Measurements from ENCODE around the gene SLAMF6.
A peak's percentile ranks its signal among the peaks of the same experiment; 100 is the strongest.
"Not testable (repeated sequence)": the region's sequence is repeated elsewhere in the genome, so short reads cannot be mapped to it uniquely, and the experiment has no call there.

SLAMF6 gene

DNA sequence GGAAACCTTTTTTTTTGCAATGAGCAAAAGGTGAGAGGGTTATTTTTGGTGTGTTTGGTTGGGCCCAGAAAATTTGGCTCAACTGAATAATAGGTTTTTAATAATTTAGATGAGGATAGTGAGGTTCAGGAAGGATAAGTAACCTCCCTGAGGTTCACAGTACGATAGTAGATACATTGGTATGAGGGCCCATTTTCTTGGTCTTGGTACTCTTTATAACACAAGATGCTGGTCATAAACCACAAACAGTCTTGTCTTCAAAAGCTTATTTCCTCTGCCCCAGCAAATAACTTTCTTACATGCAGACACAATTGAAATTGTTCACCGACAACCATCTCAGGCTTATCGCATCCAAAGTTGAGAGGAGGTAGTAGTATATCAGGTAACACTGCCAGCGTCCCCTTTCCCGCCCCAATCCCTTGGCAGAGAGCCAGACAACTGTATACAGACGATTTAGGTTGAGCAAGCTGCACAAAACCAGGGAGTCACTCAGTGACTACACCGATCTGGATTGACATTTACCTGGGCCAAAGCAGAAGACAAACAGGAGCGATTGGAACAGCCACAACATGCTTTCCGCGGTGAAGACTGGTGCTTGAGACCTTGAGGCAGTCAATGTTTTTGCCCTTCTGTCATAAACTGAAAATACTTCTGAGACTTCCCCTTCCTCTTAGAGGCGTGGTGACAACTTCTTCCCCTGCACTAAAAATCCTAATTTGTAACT lies at the start of gene SLAMF6:
TSS of gene SLAMF6 (minus strand) at position 634 of the 724 bp plus-strand sequence. CDS start at position 571, 63 bp downstream.
- H3K4me3 ChIP-seq (ENCODE audit: low read length) = peak within 1 kb of the TSS; percentile 91
- no peak for TF ChIP-seq ZNF274 (IDR thresholded peaks at IDR 0.05; ENCODE audit: low read depth, low read length)

DNA sequence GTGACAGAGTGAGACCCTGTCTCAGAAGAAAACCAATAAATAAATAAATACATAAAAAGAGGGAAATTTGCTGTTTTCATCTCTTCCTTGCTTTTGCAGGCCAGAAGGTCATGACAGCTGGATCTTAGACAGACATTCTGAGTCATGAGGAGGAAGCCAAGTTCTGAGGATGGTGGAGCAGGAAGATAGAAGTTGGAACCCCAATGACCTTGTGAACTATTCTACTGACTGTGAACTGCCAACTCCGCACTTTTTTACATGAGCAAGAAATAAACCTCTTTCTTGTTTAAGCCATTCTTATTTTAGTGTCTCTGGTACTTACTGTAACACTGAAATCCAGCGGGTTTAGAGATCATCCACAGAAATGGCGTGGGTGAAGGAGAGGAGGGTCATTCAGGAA lies 47.8 kb upstream of the SLAMF6 start:
- H3K4me3 ChIP-seq (ENCODE audit: low read length) = no peak overlapping the region
- TF ChIP-seq ZNF274 (IDR thresholded peaks at IDR 0.05; ENCODE audit: low read depth, low read length) = no peak

DNA sequence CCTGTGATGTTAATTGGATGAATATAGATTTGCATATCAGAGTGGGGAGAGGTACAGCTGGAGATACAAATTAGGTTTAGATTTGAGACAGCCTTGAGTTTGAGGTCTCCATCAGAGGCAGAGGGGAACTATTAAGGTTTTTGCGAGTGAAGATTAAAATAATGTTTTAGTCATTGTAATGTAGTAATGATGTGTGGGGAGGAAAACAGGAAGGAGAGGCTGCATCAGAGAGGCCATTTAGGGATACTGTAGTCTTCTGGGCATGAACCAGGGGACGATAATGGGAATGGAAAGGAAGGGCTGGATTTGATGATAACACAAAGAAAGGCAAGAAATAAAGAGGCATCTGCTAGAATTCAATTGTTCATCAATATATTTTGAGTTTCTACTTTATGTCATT lies 46.8 kb upstream of the SLAMF6 start:
- no peak for TF ChIP-seq ZNF274 (IDR thresholded peaks at IDR 0.05; ENCODE audit: low read depth, low read length)
- no peak overlapping the region for H3K4me3 ChIP-seq (ENCODE audit: low read length)

DNA sequence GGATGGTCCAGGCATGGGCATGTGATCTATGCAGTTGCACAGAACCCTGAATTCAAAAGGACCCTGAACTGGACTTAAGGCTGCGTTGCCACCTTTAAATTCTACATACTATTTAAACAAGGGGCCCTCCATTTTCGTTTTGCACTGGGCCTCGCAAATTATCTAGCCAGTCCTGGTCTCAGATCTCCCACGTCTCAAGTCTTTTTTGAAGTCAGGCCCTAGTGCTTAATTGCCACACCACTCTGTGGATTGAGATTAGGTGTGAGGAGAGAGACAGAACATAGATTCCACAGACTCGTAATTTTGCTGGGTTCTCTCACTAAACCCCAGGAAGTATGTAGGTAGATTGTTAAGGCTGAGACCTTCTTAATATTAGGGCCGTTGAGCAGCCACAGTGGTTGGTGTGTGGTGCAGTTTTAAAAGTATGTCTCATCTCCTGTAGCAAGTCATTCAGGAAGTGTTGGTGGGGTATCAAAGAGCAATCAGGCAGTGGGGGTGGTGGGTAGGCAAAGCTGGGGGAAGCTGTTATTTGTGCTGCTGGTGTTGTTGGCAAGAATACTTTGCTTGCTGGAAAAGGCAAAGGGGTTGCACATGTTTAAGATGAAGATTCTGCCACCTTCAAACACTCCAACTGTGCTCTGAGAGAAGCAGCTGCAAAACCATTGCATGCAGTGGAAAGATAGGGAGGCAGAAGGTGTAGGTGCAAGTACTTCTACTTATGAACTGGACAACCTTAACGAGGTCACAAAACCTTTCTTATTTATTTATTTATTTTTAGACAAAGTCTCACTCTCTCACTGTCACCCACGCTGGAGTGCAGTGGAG lies 45.0 kb upstream of the SLAMF6 start:
- no peak for TF ChIP-seq ZNF274 (IDR thresholded peaks at IDR 0.05; ENCODE audit: low read depth, low read length)
- H3K4me3 ChIP-seq (ENCODE audit: low read length) = no peak overlapping the region; the same call in 1 of the 2 replicates

DNA sequence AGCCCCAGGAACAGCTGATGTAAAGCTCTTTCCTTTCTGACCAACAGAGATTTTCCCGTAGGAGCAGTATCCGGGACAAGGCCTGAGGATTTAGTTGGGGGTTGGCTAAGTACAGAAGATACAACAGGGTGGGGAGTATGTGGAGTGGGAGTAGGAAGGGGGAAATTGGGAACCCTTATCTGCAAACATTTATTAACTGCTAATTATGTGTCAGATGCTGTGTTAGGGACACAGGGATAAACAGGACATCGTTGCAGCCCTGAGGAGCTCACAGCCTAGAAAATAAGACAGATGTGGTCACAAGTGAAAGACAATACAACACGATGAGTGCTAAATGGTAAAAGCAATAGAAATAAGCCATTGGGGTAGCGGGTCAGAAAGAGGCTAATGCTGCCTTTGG lies 44.3 kb upstream of the SLAMF6 start:
- no peak for TF ChIP-seq ZNF274 (IDR thresholded peaks at IDR 0.05; ENCODE audit: low read depth, low read length)
- no peak overlapping the region for H3K4me3 ChIP-seq (ENCODE audit: low read length)

DNA sequence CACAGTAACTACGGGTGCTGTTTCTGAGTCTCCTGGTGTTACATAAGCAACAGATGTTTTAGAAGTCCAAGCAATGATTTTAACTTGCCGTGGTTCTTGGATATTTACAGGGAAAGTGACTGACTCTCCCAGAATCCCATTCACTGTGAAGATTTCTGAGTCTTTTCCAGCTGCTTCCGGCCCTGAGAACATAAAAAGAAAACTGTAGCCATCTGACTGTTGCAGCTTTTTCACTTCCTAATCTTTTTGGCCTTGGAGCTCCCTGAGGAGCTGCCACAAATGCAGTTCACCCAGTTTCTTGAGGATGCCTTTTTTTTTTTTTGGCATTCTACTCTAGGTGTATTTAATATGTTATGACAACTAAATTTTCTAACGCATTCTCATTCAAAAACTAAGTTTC lies 42.5 kb upstream of the SLAMF6 start:
- no peak overlapping the region for H3K4me3 ChIP-seq (ENCODE audit: low read length)
- TF ChIP-seq ZNF274 (IDR thresholded peaks at IDR 0.05; ENCODE audit: low read depth, low read length) = no peak

DNA sequence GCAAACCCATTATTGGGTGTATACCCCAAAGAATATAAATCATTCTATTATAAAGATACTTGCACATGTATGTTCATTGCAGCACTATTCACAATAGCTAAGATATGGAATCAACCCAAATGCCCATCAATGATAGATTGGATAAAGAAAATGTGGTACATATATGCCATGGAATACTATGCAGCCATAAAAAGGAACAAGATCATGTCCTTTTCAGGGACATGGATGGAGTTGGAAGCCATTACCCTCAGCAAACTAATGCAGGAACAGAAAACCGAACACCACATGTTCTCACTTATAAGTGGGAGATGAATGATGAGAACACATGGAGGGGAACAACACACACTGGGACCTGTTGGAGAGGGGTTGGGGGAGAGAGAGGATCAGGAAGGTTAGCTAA lies 40.2 kb upstream of the SLAMF6 start:
- H3K4me3 ChIP-seq (ENCODE audit: low read length) = not testable (repeated sequence)

DNA sequence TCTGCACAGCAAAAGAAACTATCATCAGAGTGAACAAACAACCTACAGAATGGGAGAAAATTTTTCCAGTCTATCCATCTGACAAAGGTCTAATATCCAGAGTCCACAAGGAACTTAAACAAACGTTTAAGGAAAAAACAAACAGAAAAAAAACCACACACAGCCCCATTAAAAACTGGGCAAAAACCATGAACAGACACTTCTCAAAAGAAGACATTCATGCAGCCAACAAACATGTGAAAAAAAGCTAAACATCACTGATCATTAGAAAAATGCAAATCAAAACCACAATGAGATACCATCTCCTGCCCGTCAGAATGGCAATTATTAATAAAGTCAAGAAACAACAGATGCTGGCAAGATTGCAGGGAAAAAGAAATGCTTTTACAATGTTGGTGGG lies 39.7 kb upstream of the SLAMF6 start:
- H3K4me3 ChIP-seq (ENCODE audit: low read length) = not testable (repeated sequence)

DNA sequence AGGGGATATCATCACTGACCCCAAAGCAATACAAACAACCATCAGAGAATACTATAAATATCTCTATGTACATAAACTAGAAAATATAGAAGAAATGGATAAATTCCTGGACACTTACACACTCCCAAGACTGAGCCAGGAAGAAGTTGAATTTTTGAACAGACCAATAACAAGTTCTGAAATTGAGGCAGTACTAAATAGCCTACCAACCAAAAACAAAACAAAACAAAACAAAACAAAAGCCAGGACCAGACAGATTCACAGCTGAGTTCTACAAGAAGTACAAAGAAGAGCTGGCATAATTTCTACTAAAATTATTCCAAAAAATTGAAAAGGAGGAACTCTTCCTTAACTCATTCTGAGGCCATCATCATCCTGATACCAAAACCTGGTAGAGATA lies 37.8 kb upstream of the SLAMF6 start:
- no peak for TF ChIP-seq ZNF274 (IDR thresholded peaks at IDR 0.05; ENCODE audit: low read depth, low read length)
- no peak overlapping the region for H3K4me3 ChIP-seq (ENCODE audit: low read length)

DNA sequence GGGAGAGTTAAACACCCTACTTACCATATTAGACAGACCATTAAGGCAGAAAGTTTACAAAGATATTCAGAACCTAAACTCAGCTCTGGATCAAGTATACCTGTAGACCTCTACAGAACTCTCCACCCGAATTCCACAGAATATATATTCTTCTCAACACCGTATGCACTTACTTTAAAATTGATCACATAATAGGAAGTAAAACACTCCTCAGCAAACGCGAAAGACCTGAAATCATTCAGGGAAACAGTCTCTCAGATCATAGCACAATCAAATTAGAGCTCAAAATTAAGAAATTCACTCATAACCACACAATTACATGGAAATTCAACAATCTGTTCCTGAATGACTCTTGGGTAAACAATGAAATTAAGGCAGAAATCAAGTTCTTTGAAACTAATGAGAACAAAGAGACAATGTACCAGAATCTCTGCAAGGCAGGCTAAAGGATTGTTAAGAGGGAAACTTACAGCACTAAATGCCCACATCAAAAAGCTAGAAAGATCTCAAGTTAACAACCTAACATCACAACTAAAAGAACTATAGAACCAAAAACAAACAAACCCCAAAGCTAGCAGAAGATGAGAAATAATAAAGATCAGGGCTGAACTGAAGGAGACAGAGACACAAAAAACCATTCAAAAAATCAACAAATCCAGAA lies 37.1 kb upstream of the SLAMF6 start:
- H3K4me3 ChIP-seq (ENCODE audit: low read length) = no peak overlapping the region
- TF ChIP-seq ZNF274 (IDR thresholded peaks at IDR 0.05; ENCODE audit: low read depth, low read length) = no peak

DNA sequence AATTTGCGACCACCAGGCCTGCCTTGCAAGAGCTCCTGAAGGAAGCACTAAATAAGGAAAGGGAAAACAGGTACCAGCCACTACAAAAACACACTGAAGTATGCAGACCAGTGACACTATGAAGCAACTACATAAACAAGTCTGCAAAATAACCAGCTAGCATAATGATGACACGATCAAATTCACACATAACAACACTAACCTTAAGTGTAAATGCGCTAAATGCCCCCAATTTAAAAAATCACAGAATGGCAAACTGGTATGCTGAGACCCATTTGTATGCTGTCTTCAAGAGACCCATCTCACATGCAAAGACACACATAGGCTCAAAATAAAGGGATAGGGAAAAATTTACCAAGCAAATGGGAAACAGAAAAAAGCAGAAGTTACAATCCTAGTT lies 36.4 kb upstream of the SLAMF6 start:
- not testable (repeated sequence) for H3K4me3 ChIP-seq (ENCODE audit: low read length)

DNA sequence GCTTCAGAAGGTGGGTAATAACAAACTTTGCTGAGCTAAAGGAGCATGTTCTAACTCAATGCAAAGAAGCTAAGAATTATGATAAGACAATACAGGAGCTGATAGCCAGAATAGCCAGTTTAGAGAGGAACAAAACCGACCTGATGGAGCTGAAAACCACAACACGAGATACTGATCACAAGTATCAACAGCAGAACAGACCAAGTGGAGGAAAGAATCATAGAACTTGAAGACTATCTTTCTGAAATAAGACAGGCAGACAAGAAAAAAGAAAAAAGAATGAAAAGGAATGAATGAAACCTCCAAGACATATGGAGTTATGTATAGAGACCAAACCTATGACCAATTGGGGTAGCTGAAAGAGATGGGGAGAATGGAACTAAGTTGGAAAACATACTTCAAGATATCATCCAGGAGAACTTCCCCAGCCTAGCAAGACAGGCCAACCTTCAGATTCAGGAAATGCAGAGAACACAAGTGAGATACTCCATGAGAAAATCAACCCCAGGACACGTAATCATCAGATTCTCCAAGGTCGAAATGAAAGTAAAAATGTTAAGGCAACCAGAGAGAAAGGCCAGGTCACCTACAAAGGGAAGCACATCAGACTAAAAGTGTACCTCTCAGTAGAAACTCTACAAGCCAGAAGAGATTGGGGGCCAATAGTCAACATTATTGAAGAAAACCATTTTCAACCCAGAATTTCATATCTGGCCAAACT lies 35.8 kb upstream of the SLAMF6 start:
- TF ChIP-seq ZNF274 (IDR thresholded peaks at IDR 0.05; ENCODE audit: low read depth, low read length) = no peak
- H3K4me3 ChIP-seq (ENCODE audit: low read length) = no peak overlapping the region

DNA sequence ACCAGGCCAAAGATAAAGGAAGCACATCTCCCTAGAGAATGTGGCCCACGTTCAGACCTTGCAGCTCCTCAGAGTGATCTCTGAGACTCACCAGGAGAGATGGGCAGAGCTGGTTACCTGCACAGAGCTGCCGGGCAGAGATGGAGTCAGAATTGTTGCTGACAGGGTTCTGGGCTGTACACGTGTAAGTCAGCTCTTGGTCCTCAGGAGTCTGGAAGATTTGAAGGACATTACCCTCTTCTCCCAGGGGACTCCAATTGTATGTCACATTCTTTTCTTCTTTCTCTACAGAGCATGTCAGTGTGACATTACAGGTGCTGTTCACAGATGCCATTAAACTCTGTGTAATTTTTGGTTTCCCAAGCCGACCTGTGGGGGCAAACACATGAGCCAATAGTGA lies 30.7 kb upstream of the SLAMF6 start:
- no peak overlapping the region for H3K4me3 ChIP-seq (ENCODE audit: low read length)
- TF ChIP-seq ZNF274 (IDR thresholded peaks at IDR 0.05; ENCODE audit: low read depth, low read length) = no peak

DNA sequence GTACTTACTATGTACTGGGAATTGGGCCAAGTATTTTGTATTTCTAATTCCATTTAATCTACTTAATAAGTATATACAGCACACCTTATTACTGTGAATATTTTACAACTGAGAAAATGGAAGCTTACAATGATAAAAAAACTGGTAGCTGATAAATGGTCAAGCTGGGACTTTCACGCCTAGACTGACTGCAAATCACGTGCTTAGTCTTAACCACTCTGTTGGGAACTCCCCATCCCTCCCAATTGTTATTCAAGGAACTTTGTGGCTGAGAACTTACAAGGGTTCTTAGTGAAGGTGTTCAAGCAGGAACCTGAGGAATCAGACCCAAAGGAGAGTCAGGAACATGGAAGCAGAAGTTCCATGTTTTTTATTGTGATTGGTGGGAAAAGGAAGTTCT lies 29.4 kb upstream of the SLAMF6 start:
- TF ChIP-seq ZNF274 (IDR thresholded peaks at IDR 0.05; ENCODE audit: low read depth, low read length) = no peak
- no peak overlapping the region for H3K4me3 ChIP-seq (ENCODE audit: low read length)

Measured in GM08714 (cell line).